ENCODE results near the gene RET.

RET gene

GRCh38 chr10:43174969-43175368 lies 98.1 kb downstream of the RET start:
- DNase-seq (ENCODE audit: low read depth), result no peak
- H3K4me3 ChIP-seq (ENCODE audit: control insufficient read depth, low read depth, low read length), result no peak overlapping the region
- TF ChIP-seq CTCF (IDR thresholded peaks at IDR 0.05; ENCODE audit: control insufficient read depth, insufficient read depth, low read depth, low read length, missing control alignments), result no peak

DNA sequence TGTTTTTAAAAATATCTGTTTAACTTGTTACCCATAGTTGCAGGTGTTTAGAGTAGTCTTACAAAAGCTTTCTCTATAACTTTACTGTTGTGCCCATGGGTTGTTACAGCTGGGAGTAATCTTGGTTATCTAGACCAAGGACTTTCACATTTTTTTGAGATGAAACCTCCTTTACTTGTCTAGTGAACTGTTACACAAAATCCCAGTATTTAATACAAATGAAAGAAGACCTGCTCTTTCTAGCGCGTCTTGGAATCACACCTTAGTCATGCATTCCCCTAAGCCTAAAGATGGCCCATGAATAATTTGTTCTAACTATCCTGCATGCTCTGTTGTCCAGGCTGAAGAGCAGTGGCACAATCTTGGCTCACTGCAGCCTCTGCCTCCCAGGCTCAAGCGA lies 99.4 kb downstream of the RET start:
- H3K4me3 ChIP-seq (ENCODE audit: control insufficient read depth, low read depth, low read length), result no peak overlapping the region
- DNase-seq (ENCODE audit: low read depth), result no peak
- TF ChIP-seq CTCF (IDR thresholded peaks at IDR 0.05; ENCODE audit: control insufficient read depth, insufficient read depth, low read depth, low read length, missing control alignments), result no peak

DNA sequence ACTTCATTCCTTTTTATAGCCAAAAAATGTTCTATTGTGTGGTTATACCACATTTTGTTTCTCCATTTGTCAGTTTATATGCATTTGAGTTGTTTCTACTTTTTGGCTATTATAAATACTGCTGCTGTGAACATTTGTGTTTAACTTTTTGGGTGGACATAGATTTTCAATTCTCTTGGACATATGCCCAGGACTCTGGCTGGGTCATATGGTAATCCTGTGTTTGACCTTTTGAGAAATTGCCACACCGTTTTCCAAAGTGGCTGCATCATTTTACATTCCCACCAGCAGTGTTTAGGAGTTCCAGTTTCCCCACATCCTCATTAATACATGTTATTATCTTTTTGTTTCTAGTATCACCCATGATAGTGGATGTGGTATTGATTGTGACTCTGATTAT lies 100.7 kb downstream of the RET start:
- TF ChIP-seq CTCF (IDR thresholded peaks at IDR 0.05; ENCODE audit: control insufficient read depth, insufficient read depth, low read depth, low read length, missing control alignments), result no peak
- DNase-seq (ENCODE audit: low read depth), result no peak
- H3K4me3 ChIP-seq (ENCODE audit: control insufficient read depth, low read depth, low read length), result no peak overlapping the region

Measured in AG09309 (cell line).